Measurements from ENCODE around the gene CALML5.

CALML5 gene

DNA sequence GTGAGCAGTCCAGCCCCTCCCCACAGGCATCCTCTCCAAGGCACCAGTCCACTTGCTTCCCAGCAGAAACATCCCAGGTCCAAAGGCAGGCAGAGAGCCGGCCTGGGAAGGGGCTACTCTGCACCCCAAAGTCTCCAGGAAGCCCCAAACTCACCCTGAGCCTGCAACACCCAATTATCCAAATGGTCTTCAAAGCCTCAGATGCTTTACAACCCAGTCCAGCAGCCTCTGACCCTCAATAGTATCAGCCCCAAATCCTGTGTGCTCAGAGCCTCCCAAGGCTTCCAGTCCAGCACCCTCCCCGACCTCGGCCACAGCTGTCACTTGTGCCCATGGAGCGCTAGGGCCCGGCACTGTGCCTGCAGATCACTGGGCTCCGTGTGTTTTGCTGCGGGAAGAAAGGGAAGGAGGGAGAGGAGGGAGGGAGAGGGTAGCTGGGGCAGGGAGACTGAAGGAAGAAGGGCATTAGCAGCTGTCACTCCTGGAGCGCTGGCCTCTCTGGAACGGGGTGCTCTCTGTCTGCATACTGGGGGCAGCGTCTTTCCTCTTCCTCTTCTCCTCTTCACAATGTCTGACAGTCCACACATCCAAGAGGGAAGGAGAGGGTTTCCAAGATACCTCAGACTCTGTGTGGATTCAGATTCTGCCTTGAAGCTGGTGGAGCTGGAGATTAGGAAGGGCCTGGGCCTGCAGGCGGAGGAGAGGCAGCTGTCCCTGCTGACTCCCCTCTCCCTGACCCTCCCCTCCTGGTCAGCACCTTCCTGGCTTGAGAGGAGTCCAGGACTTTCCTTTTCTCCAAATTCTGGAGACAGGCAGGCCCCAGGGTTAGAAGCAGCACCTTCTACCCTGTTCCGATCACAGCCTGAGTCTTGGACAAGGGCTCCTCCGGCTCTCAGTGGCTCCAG is 13.2 kb downstream of the CALML5 start:
- H3K27me3 ChIP-seq (ENCODE audit: insufficient read depth, low read length): no peaks in the 10 kb centered on the region
- no peaks in the 10 kb centered on the region for H3K36me3 ChIP-seq (ENCODE audit: insufficient read depth, low read length)
- H3K9me3 ChIP-seq (ENCODE audit: insufficient read depth, low read depth, low read length): no peaks in the 10 kb centered on the region
- no peak overlapping the region for H3K27ac ChIP-seq (ENCODE audit: low read depth, low read length)
- H3K4me3 ChIP-seq (ENCODE audit: low read length): no peak overlapping the region
- H3K4me1 ChIP-seq (ENCODE audit: insufficient read depth, low read length): 0 out of 2 replicates have a peak, but pooled peaks cover 6% of the 10 kb centered on the region
- 59% methylated on average over 13 of the region's 13 CpGs for WGBS
- H3K9ac ChIP-seq (ENCODE audit: low read depth, low read length): no peak overlapping the region

DNA sequence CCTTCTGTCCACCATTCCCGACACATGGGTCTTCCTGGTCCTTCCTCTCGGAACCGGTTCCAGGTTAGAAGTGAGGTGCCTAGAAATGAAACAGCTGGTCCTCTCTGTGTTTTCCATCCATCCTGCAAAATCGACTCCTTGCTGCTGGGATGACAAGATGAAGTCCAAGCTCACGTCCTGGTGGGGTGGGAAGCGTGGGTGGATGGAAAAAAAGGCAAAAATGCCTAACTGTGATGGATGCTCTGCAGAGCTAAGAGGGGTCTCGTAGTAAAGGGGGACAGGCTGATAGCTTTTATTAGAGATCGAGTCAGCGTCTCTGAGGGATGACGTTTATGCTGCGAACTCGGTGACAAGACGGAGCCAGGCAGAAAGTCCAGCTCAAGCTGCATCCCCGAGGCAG is 14.1 kb downstream of the CALML5 start:
- H3K36me3 ChIP-seq (ENCODE audit: insufficient read depth, low read length): no peaks in the 10 kb centered on the region
- H3K4me3 ChIP-seq (ENCODE audit: low read length): no peak overlapping the region
- H3K27ac ChIP-seq (ENCODE audit: low read depth, low read length): no peak overlapping the region
- WGBS: 92% methylated on average over 14 of the region's 14 CpGs
- 0 out of 2 replicates have a peak, but pooled peaks cover 6% of the 10 kb centered on the region for H3K4me1 ChIP-seq (ENCODE audit: insufficient read depth, low read length)
- no peak overlapping the region for H3K9ac ChIP-seq (ENCODE audit: low read depth, low read length)
- no peaks in the 10 kb centered on the region for H3K9me3 ChIP-seq (ENCODE audit: insufficient read depth, low read depth, low read length)
- no peaks in the 10 kb centered on the region for H3K27me3 ChIP-seq (ENCODE audit: insufficient read depth, low read length)

DNA sequence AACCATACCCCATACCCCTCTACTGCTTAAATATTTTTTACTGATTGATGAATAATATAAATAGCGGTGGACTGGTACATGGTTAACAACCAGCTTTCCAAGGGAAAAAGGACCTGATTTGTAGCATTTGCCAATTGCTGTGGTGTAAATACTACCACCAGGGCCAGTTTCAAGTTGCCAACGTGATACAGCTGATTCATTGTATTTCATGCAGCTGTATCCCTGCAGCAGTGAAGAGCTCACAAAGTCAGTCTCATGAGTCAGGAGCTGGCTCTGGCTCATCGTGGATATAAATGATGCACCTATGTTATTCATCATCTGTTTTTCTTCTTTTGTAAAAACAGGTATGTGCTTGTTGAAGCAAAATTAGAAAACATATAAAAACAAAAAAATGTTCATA is 15.2 kb downstream of the CALML5 start:
- Histone ChIP-seq H3K27ac (ENCODE audit: low read depth, low read length) (no peak overlapping the region), H3K9me3 (ENCODE audit: insufficient read depth, low read depth, low read length) (no peaks in the 10 kb centered on the region), H3K4me3 (ENCODE audit: low read length) (no peak overlapping the region), H3K36me3 (ENCODE audit: insufficient read depth, low read length) (no peaks in the 10 kb centered on the region), H3K4me1 (ENCODE audit: insufficient read depth, low read length) (0 out of 2 replicates have a peak, but pooled peaks cover 6% of the 10 kb centered on the region), H3K9ac (ENCODE audit: low read depth, low read length) (no peak overlapping the region), H3K27me3 (ENCODE audit: insufficient read depth, low read length) (no peaks in the 10 kb centered on the region)
- WGBS: 93% methylated on average over 3 of the region's 3 CpGs

DNA sequence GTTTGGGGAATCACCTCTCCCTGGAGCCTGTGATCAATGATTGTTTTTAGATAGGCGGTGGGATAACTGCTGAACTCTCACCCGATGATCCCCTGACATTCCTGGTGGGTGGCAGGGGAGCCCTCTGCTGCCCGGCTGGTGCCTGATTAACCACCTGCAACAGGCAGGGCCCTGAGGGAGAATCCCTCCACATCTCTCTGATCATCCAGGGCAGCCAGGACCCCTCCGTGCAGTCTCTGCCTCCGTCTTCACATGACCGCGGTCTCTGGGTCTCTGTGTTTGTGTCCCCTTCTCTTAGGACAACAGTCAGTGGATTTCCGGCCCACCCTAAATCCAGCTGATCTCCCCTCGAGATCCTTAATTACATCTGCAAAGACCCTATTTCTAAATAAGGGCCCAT is 17.4 kb downstream of the CALML5 start:
- Histone ChIP-seq H3K27ac (ENCODE audit: low read depth, low read length) (no peak overlapping the region), H3K4me1 (ENCODE audit: insufficient read depth, low read length) (peaks cover 15% of the 10 kb centered on the region), H3K27me3 (ENCODE audit: insufficient read depth, low read length) (no peaks in the 10 kb centered on the region), H3K9ac (ENCODE audit: low read depth, low read length) (no peak overlapping the region), H3K36me3 (ENCODE audit: insufficient read depth, low read length) (no peaks in the 10 kb centered on the region), H3K4me3 (ENCODE audit: low read length) (no peak overlapping the region), H3K9me3 (ENCODE audit: insufficient read depth, low read depth, low read length) (no peaks in the 10 kb centered on the region)
- 94% methylated on average over 9 of the region's 9 CpGs for WGBS

DNA sequence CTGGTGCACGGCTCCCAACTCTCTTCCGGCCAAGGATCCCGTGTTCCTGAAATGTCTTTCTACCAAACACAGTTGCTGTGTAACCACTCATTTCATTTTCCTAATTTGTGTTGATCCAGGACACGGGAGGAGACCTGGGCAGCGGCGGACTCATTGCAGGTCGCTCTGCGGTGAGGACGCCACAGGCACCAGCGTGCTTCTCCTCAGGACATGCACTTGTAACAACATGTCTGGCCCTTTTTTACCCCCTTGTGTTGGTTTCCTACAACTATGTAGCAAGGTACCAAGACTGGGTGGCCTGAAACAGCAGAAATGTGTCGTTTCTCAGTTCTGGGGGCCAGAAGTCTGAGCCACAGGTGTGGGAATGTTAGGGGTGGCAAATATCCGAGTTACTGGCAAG is 18.2 kb downstream of the CALML5 start:
- WGBS: 95% methylated on average over 12 of the region's 12 CpGs
- Histone ChIP-seq H3K27me3 (ENCODE audit: insufficient read depth, low read length) (no peaks in the 10 kb centered on the region), H3K4me1 (ENCODE audit: insufficient read depth, low read length) (peaks cover 17% of the 10 kb centered on the region), H3K9me3 (ENCODE audit: insufficient read depth, low read depth, low read length) (no peaks in the 10 kb centered on the region), H3K9ac (ENCODE audit: low read depth, low read length) (no peak overlapping the region), H3K4me3 (ENCODE audit: low read length) (no peak overlapping the region), H3K36me3 (ENCODE audit: insufficient read depth, low read length) (no peaks in the 10 kb centered on the region), H3K27ac (ENCODE audit: low read depth, low read length) (no peak overlapping the region)

DNA sequence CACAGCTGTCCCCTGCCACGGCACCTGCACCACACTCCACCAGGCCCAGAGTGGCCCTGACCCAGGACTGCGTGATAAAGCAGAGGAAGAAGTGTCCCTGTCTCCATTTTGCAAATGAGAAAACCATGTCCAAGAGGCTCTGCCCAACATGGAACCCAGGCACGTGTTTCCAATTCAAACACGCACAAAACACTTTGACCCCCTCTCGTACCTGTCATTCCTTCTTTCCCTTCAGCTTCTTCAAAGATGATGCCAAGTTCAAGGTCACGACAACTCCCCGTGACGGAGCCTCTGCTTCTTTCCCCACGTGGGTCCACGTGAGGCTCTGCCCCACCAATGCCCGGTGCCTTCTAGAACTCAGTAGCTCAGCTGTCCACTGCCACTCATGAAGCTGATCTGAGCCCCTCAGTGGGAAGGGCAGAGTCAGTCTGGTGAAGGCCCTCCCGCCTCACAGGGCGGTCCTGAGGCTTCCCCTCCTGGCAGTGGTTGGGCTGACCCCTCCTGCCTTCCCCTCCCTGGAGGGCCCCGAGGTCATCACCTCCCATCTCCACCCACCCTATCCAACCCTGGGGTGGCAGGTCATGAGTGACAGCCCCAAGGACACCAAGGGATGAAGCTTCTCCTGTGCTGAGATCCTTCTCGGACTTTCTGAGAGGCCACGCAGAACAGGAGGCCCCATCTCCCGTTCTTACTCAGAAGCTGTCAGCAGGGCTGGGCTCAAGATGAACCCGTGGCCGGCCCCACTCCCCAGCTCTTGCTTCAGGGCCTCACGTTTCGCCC is 19.0 kb downstream of the CALML5 start:
- H3K9me3 ChIP-seq (ENCODE audit: insufficient read depth, low read depth, low read length): no peaks in the 10 kb centered on the region
- H3K27me3 ChIP-seq (ENCODE audit: insufficient read depth, low read length): no peaks in the 10 kb centered on the region
- H3K36me3 ChIP-seq (ENCODE audit: insufficient read depth, low read length): no peaks in the 10 kb centered on the region
- no peak overlapping the region for H3K27ac ChIP-seq (ENCODE audit: low read depth, low read length)
- WGBS: 91% methylated on average over 21 of the region's 21 CpGs
- no peak overlapping the region for H3K9ac ChIP-seq (ENCODE audit: low read depth, low read length)
- H3K4me3 ChIP-seq (ENCODE audit: low read length): no peak overlapping the region
- H3K4me1 ChIP-seq (ENCODE audit: insufficient read depth, low read length): peaks cover 19% of the 10 kb centered on the region

DNA sequence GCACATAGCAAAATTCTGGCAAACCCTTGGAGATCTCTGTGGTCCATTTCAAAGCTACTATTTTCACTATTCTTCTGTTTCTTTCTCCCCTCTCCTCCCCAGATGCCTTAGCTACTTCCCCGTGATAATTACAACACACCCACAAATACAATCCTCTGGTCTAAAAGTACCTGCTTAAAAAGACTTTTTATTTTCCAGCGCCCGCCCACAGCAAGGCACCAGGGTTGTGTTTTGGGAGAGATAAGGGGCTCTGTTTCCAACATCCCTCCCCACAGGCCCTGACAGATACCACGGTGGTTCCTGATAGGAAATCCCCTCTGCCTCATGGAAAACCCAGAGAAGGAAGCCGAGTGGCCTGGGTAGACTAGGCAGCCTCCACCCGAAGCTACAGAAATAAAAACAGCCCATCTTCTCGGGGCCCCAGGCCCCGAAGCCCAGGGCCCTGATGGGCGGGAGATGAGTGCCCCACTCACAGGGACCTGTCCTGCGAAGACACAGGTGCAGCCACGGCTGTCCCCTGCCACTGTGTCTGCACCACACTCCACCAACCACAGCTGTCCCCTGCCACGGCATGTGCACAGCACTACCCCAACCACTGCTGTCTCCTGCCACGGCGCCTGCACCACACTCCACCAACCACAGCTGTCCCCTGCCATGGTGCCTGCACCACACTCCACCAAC is 19.7 kb downstream of the CALML5 start:
- Histone ChIP-seq H3K9me3 (ENCODE audit: insufficient read depth, low read depth, low read length) (no peaks in the 10 kb centered on the region), H3K4me3 (ENCODE audit: low read length) (no peak overlapping the region), H3K36me3 (ENCODE audit: insufficient read depth, low read length) (no peaks in the 10 kb centered on the region), H3K27ac (ENCODE audit: low read depth, low read length) (no peak overlapping the region), H3K4me1 (ENCODE audit: insufficient read depth, low read length) (peaks cover 19% of the 10 kb centered on the region), H3K27me3 (ENCODE audit: insufficient read depth, low read length) (no peaks in the 10 kb centered on the region), H3K9ac (ENCODE audit: low read depth, low read length) (no peak overlapping the region)
- WGBS: 88% methylated on average over 12 of the region's 14 CpGs

DNA sequence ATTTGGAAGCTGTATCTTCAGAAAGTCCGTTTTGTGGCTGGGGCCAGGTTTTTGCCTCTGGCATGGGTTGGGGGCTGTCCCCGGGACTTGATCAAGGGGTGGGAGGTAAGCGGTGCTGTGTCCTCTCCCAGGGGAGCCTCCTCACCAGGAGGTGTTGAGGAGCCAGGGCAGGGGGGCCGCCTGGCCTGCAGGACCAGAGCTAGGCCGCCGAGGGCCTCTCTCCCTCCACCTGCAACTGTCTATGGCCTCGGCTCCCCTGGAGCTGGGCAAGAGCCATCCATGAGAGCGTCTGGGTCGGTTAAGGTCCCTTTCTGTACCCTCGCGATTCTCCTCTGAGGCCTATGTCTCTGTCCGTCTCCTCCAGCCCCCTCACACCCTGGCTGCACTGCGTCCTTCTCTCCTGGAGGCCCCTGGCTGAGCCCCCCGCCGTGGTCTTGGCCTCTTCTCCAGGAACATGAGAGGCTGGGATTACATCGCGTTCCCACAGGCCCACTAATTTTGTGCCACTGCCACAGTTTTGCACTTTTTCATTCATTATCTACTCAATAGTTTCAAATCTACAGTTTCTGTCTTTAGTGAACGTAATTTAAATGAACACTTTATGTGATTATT is 20.6 kb downstream of the CALML5 start:
- H3K9me3 ChIP-seq (ENCODE audit: insufficient read depth, low read depth, low read length): no peaks in the 10 kb centered on the region
- no peak overlapping the region for H3K4me3 ChIP-seq (ENCODE audit: low read length)
- WGBS: 89% methylated on average over 17 of the region's 18 CpGs
- H3K36me3 ChIP-seq (ENCODE audit: insufficient read depth, low read length): no peaks in the 10 kb centered on the region
- no peak overlapping the region for H3K9ac ChIP-seq (ENCODE audit: low read depth, low read length)
- no peaks in the 10 kb centered on the region for H3K27me3 ChIP-seq (ENCODE audit: insufficient read depth, low read length)
- H3K4me1 ChIP-seq (ENCODE audit: insufficient read depth, low read length): peaks cover 19% of the 10 kb centered on the region
- H3K27ac ChIP-seq (ENCODE audit: low read depth, low read length): no peak overlapping the region

DNA sequence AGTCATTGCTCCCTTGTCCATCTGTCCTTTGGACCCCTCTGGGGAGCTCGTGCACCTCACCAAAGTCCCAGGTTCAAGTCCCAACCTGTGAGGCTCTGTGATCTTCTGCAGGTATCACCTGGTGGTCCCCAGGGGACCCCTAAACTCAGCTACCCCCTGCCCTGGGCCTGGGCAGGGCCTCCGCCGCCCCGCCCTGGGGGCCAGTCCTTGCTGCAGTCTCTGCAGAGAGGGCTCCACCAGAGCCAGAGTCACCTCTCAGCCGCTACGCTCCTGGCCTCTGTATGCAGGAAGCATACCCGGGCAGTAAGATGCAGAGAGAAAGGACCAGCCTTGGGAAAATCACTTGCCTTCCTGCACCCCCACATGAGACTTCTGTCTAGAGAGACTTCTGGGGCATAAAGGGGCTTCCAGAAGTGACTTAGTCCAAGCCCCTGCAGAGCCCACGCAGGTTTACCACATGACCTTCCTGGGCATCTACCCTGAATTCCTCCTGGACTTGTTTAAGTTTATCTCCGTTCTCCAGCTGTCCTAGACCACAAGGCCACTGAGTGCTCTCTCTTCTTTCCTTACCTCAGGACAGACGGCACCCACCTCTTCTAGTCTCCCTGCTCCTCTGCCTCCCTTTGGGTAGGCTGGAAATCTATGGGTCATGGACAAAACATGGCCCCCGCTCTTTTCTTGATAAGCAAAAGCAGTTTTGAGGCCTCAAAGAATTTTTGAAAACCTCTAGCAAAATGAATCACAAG is 21.2 kb downstream of the CALML5 start:
- Histone ChIP-seq H3K27ac (ENCODE audit: low read depth, low read length) (no peak overlapping the region), H3K4me3 (ENCODE audit: low read length) (no peak overlapping the region), H3K9me3 (ENCODE audit: insufficient read depth, low read depth, low read length) (no peaks in the 10 kb centered on the region), H3K27me3 (ENCODE audit: insufficient read depth, low read length) (no peaks in the 10 kb centered on the region), H3K9ac (ENCODE audit: low read depth, low read length) (no peak overlapping the region), H3K36me3 (ENCODE audit: insufficient read depth, low read length) (no peaks in the 10 kb centered on the region), H3K4me1 (ENCODE audit: insufficient read depth, low read length) (peaks cover 19% of the 10 kb centered on the region)
- WGBS: 96% methylated on average over 11 of the region's 11 CpGs

DNA sequence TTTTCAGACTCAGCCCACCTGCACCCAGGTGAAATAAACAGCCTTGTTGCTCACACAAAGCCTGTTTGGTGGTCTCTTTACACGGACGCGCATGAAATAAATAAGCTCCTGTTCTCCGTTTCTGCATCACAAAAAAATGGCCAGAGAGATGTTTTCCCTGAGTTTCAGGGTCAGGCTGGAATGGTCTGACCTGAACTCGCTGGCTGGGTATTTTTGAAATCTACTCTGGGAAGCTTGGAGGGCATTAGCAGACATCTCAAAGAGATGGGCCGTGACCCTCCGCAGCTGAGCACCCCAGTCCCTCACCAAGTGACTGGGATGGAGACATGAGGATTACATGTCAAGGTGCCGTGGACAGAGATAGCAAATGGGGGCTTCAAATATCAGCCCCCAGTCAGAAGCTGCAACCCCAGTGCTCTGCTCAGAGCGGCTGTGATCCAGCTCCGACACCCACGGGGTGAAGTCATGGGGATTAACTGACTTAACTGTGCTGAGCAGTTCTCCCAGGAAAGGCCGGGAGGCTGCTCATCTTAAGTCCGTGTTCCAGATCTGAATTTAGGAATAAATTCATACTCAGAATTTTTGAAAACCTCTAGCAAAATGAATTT is 22.3 kb downstream of the CALML5 start:
- Histone ChIP-seq H3K4me1 (ENCODE audit: insufficient read depth, low read length) (peaks cover 19% of the 10 kb centered on the region), H3K4me3 (ENCODE audit: low read length) (no peak overlapping the region), H3K9ac (ENCODE audit: low read depth, low read length) (peak overlapping the region; percentile 64), H3K27ac (ENCODE audit: low read depth, low read length) (peak overlapping the region; percentile 85), H3K9me3 (ENCODE audit: insufficient read depth, low read depth, low read length) (no peaks in the 10 kb centered on the region), H3K36me3 (ENCODE audit: insufficient read depth, low read length) (no peaks in the 10 kb centered on the region), H3K27me3 (ENCODE audit: insufficient read depth, low read length) (no peaks in the 10 kb centered on the region)
- WGBS: 50% methylated on average over 13 of the region's 13 CpGs
